ENCODE results near the gene PRKD1. TPM values are rescaled to one million over a fixed set of nuclear protein-coding genes. Genes with fewer than 3 reads are reported as not detected.

Gene PRKD1
- total RNA-seq (not detected), total RNA-seq (0.23 to 0.35 reads per million in 2 donors)

DNA sequence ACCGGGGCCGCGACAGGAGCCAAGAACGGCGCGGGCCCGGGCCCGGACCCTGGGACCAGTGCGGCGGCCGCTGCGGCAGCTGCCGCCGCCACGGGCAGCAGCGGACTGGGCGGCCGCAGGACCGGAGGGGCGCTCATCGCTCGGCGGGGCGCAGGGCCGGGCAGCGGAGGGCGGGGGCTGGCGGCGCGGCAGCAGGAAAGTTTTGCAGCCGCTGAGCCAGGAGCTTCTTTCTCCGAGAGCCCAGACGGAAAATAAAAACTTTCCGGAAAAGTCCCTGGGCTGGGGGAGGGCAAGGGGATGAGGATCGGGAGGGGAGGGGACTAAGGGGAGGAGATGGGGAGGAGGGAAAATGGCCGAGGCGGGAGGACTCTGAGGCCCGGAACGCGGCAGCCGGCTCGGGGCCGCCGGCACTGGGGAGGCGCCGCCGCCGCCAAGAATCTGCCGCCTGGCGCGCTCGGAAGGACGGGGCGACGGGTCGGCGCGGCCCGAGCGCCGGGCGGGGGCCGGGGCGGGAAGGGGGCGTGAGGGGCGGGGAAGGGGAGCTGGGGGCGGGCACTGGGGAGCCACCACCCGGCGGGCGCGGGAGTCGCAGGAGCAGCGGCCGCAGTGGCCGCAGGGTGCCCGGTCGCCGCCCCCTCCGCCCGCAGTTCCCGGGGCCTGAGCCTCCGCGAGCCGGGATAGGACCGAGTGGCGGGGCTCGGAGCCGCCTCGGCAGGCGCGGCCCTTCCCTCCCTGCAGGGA is at the start of gene PRKD1:
TSS of gene PRKD1 (minus strand) at position 472 of the 741 bp plus-strand sequence.
- H3K9me3 ChIP-seq (ENCODE audit: control insufficient read depth, low read length, poor library complexity, severe bottlenecking): no peaks in the 10 kb centered on the region
- peaks cover 5% of the 10 kb centered on the region for H3K4me1 Mint-ChIP-seq
- ATAC-seq (no peak), DNase-seq (no peak)
- H3K27ac Mint-ChIP-seq: no peak within 1 kb of the TSS
- peaks cover 22% of the 10 kb centered on the region for H3K27me3 Mint-ChIP-seq
- peak within 1 kb of the TSS; percentile 71 for H3K4me3 Mint-ChIP-seq
- peaks cover 5% of the 10 kb centered on the region for H3K36me3 Mint-ChIP-seq (ENCODE audit: low read depth)

DNA sequence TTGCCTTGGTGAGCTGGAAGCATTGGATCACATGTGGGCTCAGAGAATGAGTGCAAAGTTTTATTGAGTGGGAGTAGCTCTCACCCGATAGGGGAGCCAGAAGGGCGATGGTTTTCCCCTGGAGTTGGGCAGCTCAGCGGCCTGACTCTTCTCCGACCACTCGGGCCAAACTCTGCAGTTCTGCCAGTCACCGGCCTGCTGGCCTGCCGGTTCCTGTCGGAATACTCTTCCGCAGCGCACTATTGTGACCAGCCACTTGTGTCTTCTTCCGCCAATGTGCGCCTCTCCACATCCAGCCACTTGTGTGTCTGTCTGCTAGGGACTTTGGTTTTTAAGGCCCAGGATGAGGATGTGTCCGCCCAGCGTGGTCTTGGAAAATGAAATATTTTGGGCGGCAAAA is 43.5 kb upstream of the PRKD1 start:
- no peak overlapping the region for H3K27ac Mint-ChIP-seq
- no peaks in the 10 kb centered on the region for H3K4me1 Mint-ChIP-seq
- no peaks in the 10 kb centered on the region for H3K36me3 Mint-ChIP-seq (ENCODE audit: low read depth)
- no peaks in the 10 kb centered on the region for H3K9me3 ChIP-seq (ENCODE audit: control insufficient read depth, low read length, poor library complexity, severe bottlenecking)
- H3K4me3 Mint-ChIP-seq: no peak overlapping the region
- ATAC-seq: no peak
- no peak for DNase-seq
- no peaks in the 10 kb centered on the region for H3K27me3 Mint-ChIP-seq

DNA sequence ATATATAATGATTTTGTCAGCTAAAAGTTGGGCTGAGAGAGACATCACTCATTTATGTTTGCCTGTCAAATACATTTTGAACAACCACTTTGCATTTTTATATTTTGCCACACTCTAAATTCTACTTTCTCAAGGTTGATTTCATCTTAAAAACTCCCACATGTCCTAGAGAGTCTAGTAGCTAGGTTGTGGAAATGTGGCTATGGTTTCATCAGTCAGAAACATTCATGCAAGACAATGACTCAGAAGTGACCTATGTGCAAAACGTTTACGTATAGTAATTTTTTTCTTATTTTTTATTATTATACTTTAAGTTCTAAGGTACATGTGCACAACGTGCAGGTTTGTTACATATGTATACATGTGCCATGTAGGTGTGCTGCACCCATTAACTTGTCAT is 27.4 kb upstream of the PRKD1 start:
- Mint-ChIP-seq H3K27ac (no peak overlapping the region), H3K36me3 (ENCODE audit: low read depth) (no peaks in the 10 kb centered on the region), H3K4me3 (no peak overlapping the region), H3K27me3 (no peaks in the 10 kb centered on the region), H3K4me1 (no peaks in the 10 kb centered on the region)
- no peaks in the 10 kb centered on the region for H3K9me3 ChIP-seq (ENCODE audit: control insufficient read depth, low read length, poor library complexity, severe bottlenecking)
- no peak for DNase-seq
- no peak for ATAC-seq

DNA sequence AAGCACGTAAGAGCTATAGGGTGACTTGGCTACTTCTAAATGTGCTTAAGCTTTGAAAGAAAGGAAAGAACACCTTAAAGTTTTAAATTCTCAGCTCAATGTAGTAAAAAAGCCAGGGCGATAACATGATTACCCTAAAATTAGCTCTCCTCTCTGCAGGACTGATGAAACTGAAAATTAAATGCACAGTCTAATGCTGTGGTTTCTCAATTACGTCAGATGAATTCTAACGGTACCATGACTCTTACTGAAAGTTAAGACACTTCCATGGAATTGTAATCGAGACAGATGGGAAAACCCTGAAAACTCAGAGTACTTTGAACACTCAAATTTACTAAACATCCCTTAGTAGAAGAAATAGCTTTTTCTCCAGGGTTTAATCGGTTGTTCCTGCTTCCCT is 25.9 kb upstream of the PRKD1 start:
- Mint-ChIP-seq H3K27me3 (no peaks in the 10 kb centered on the region), H3K4me3 (no peak overlapping the region), H3K36me3 (ENCODE audit: low read depth) (no peaks in the 10 kb centered on the region), H3K27ac (no peak overlapping the region), H3K4me1 (no peaks in the 10 kb centered on the region)
- H3K9me3 ChIP-seq (ENCODE audit: control insufficient read depth, low read length, poor library complexity, severe bottlenecking): no peaks in the 10 kb centered on the region
- DNase-seq (no peak), ATAC-seq (no peak)

DNA sequence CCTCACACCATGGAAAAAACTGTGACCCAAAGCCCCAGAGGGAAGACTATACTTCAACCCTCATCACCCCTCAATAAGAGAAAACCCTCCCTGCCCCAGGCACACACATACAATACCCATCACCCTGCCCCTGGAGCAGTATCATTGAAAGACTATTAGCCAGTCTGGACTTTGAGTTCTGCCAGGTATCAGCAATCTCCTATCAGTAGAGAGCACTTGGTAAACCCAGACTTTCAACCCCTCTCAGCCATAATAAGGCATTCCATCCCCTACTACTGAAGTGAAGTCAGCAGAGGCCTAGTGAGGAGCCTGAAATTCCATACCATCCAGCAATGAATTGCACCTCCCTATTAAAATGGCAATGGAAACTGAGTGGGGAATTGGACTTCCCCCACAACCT is 16.4 kb upstream of the PRKD1 start:
- Mint-ChIP-seq H3K4me1 (no peaks in the 10 kb centered on the region), H3K4me3 (no peak overlapping the region), H3K36me3 (ENCODE audit: low read depth) (no peaks in the 10 kb centered on the region), H3K27ac (no peak overlapping the region), H3K27me3 (no peaks in the 10 kb centered on the region)
- no peaks in the 10 kb centered on the region for H3K9me3 ChIP-seq (ENCODE audit: control insufficient read depth, low read length, poor library complexity, severe bottlenecking)
- DNase-seq (no peak), ATAC-seq (no peak)

DNA sequence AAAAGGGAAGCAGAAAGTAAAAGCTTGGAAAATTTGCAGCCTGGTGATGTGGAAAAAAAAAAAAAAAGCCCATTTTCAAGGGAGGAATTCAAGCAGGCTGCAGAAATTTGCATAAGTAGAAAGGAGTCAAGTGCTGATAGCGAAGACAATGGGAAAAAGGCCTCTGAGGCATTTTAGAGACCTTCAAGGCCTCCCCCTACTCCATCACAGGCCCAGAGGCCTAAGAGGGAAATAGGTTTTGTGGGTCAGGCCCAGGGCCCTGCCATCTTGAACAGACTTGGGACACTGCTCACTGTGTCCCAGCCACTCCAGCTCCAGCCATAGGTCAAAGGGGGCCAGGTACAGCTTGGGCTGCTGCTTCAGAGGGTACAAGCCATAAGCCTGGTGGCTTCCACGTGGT is 13.8 kb upstream of the PRKD1 start:
- H3K27ac Mint-ChIP-seq: no peak overlapping the region
- no peaks in the 10 kb centered on the region for H3K9me3 ChIP-seq (ENCODE audit: control insufficient read depth, low read length, poor library complexity, severe bottlenecking)
- H3K27me3 Mint-ChIP-seq: no peaks in the 10 kb centered on the region
- no peaks in the 10 kb centered on the region for H3K4me1 Mint-ChIP-seq
- H3K36me3 Mint-ChIP-seq (ENCODE audit: low read depth): no peaks in the 10 kb centered on the region
- DNase-seq (no peak), ATAC-seq (no peak)
- H3K4me3 Mint-ChIP-seq: no peak overlapping the region

DNA sequence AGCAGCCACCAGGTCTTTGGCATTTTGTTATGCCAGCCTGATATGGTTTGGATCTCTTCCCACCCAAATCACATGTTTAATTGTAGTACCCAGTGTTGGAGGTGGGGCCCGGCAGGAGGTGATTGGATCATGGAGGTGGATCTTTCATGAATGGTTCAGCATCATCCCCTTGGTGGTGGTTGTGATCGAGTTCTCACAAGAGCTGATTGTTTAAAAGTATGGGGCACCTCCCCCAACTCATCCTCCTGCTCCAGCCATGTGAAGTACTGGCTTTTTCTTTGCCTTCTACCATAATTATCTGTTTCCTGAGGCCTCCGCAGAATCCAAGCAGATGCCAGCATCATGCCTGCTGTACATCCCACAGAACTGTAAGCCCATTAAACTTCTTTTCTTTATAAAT is 12.8 kb upstream of the PRKD1 start:
- no peaks in the 10 kb centered on the region for H3K27me3 Mint-ChIP-seq
- no peaks in the 10 kb centered on the region for H3K36me3 Mint-ChIP-seq (ENCODE audit: low read depth)
- no peak overlapping the region for H3K4me3 Mint-ChIP-seq

DNA sequence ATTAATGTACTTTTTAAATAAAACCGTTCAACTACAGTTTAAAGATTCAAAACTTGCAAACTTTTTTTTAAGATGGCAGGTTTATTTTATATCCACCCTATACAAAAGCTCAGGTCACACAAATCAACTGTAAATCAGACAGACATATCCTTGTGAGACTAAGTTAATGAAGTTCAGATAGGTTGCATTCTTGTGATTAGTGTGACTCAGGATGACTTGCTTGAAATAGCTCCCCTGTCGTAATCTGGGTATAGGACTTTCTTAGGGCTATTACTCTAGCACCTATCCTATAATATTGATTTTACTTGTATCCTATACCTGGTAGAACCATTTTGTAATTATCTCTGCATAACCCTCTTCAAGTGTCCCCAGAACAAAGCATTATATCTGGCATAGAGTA is 9.5 kb upstream of the PRKD1 start:
- no peaks in the 10 kb centered on the region for H3K4me1 Mint-ChIP-seq
- DNase-seq (no peak), ATAC-seq (no peak)
- no peaks in the 10 kb centered on the region for H3K27me3 Mint-ChIP-seq
- no peak overlapping the region for H3K4me3 Mint-ChIP-seq
- H3K27ac Mint-ChIP-seq: no peak overlapping the region
- no peaks in the 10 kb centered on the region for H3K9me3 ChIP-seq (ENCODE audit: control insufficient read depth, low read length, poor library complexity, severe bottlenecking)
- H3K36me3 Mint-ChIP-seq (ENCODE audit: low read depth): no peaks in the 10 kb centered on the region

More for the DNA sequence above, 12.8 kb upstream of the PRKD1 start:
- no peak for DNase-seq
- no peaks in the 10 kb centered on the region for H3K9me3 ChIP-seq (ENCODE audit: control insufficient read depth, low read length, poor library complexity, severe bottlenecking)
- Mint-ChIP-seq H3K4me1 (no peaks in the 10 kb centered on the region), H3K27ac (no peak overlapping the region)
- ATAC-seq: no peak

DNA sequence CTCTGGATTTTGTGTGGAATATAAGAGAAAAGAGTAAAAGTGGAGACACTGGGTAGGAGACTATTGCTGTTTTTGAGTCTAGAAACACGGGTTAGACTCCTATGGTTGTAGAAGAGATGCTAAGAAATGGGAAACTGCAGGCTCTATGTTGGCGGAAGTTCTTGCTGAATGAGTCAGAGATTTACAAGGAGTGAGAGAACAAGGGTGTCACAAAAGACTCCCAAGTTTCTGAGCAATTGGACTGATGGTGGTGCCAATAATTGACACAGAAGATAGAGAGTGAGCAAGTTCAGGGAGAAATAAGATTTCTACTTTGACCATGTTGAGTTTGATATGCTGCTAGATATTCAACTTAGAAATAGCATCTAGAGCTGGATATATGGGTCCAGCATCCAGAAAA is 2.6 kb upstream of the PRKD1 start:
- no peak for ATAC-seq
- Mint-ChIP-seq H3K27ac (no peak overlapping the region), H3K4me1 (peaks cover 5% of the 10 kb centered on the region), H3K27me3 (peaks cover 19% of the 10 kb centered on the region), H3K36me3 (ENCODE audit: low read depth) (peaks cover 5% of the 10 kb centered on the region), H3K4me3 (no peak overlapping the region)
- H3K9me3 ChIP-seq (ENCODE audit: control insufficient read depth, low read length, poor library complexity, severe bottlenecking): no peaks in the 10 kb centered on the region
- DNase-seq: no peak

DNA sequence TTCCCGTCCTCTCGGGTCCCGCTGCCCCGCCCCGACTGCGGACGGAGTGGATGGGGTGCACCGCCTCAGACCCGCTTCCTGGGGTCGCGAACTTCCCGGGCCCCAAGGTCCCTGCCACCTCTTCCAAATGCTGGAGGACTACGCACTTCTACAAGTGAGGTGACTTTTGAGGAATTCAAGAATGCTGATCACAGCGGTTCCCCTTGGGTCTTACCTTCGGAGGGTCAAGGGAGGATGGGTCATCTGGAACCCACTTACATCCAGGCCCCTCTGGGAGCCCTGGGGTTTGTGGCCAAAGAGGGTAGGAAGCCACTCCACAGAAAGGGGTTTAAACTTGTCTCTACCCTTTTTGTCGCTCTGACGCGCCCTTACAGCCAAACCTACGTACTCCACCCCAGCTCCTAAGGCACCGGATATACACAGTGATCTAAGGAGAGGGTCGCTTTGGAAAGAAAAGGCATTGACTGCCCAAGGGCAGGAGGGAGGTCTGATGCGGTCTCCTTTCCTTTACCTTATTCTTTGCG is 532 bp upstream of the PRKD1 start:
- no peaks in the 10 kb centered on the region for H3K9me3 ChIP-seq (ENCODE audit: control insufficient read depth, low read length, poor library complexity, severe bottlenecking)
- no peak for ATAC-seq
- H3K4me3 Mint-ChIP-seq: peak overlapping the region; percentile 19
- peaks cover 5% of the 10 kb centered on the region for H3K36me3 Mint-ChIP-seq (ENCODE audit: low read depth)
- DNase-seq: no peak
- H3K27me3 Mint-ChIP-seq: peaks cover 22% of the 10 kb centered on the region
- peaks cover 5% of the 10 kb centered on the region for H3K4me1 Mint-ChIP-seq
- H3K27ac Mint-ChIP-seq: no peak overlapping the region

DNA sequence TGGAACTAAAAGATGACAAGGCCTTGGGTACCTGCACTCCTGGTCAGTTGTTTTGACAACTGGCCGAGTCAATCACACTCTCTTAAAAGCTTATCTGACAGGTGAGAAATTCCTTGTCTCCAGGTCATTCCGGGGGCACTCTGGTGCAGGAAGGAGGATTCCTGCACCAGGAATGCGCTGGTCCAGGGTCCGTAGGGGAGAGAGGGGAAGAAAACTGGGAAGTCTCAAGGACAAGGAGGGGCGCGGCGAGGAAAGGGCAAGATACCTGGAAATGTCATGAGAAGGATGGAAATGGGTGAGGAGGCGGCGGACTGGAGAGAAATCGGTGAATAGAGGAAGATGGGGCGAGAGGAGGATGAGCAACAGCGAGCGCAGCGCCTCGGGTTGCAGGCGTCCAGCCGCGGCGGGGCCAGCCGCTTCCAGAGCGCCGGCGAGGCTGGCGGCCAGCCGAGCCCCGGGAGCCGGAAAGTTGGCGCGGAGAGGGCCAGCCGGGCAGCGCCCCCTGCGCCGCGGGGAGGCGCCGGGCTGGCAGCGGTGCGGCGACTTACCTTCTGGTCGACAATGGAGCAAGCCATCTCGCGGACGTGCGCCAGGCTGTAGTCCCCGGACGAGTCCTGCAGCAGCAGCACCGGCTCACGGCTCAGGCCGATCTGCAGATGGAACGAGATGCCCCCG is 809 bp downstream of the PRKD1 start:
- peaks cover 22% of the 10 kb centered on the region for H3K27me3 Mint-ChIP-seq
- peaks cover 5% of the 10 kb centered on the region for H3K36me3 Mint-ChIP-seq (ENCODE audit: low read depth)
- H3K9me3 ChIP-seq (ENCODE audit: control insufficient read depth, low read length, poor library complexity, severe bottlenecking): no peaks in the 10 kb centered on the region
- peak overlapping the region; percentile 71 for H3K4me3 Mint-ChIP-seq
- no peak overlapping the region for H3K27ac Mint-ChIP-seq
- no peak for DNase-seq
- H3K4me1 Mint-ChIP-seq: peaks cover 5% of the 10 kb centered on the region
- no peak for ATAC-seq

DNA sequence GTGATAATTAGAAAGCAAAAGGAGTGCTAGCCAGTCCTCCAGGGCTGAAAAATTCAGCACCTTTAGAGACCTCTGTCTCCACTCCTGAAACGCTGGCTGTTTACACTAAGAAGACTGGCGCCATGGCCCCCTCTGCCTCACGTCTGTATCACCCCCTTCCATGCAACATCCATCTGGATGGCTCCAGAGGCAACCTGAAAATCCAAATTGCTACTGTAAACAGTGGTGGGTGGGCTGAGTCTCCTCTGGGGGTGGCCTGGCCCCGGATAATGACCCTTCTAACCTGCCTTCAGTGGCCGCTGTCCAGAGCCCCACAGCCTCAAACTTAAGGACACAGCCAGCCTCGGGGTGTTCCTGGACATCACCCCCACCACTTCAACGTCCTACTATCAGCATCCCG is 1.4 kb downstream of the PRKD1 start:
- H3K36me3 Mint-ChIP-seq (ENCODE audit: low read depth): peaks cover 5% of the 10 kb centered on the region
- H3K9me3 ChIP-seq (ENCODE audit: control insufficient read depth, low read length, poor library complexity, severe bottlenecking): no peaks in the 10 kb centered on the region
- ATAC-seq (no peak), DNase-seq (no peak)
- H3K4me1 Mint-ChIP-seq: peaks cover 5% of the 10 kb centered on the region
- peaks cover 22% of the 10 kb centered on the region for H3K27me3 Mint-ChIP-seq
- H3K4me3 Mint-ChIP-seq: no peak overlapping the region
- H3K27ac Mint-ChIP-seq: no peak overlapping the region

DNA sequence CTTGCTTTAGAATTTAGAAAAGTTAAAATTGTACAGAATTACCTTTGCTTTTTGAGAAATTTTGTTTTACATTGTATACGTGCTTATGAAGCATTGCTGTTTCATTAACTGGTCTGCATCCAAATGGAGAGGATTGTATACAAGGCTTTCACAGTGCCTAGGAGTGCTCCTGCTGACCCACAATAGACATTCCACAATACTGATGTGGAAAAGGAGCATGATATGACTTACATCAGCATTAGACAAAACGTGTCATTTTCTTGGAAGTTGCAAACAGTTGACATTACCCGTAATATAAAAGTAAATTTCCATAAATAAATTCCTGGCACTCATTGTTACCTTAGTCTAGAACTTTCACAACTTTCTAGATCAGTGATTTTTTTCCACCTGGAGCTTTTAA is 1.9 kb downstream of the PRKD1 start:
- Mint-ChIP-seq H3K4me1 (peaks cover 5% of the 10 kb centered on the region), H3K27ac (no peak overlapping the region), H3K4me3 (no peak overlapping the region), H3K27me3 (peaks cover 22% of the 10 kb centered on the region), H3K36me3 (ENCODE audit: low read depth) (peaks cover 5% of the 10 kb centered on the region)
- H3K9me3 ChIP-seq (ENCODE audit: control insufficient read depth, low read length, poor library complexity, severe bottlenecking): no peaks in the 10 kb centered on the region
- DNase-seq (no peak), ATAC-seq (no peak)

Data from T-helper 17 cell (primary cell).